Fibroblast of skin of right quadriceps (primary cell): ENCODE data around the gene SPATA13.
"Not testable (repeated sequence)": the region's sequence is repeated elsewhere in the genome, so short reads cannot be mapped to it uniquely, and the experiment has no call there.

ENCODE experiments used
- DNase-seq: peaks from one replicate; pipeline ENCODE4 v3.0.0-alpha.2; 2013

Gene SPATA13

GRCh38 chr13:24328145-24328544 lies 167.6 kb downstream of the SPATA13 start:
- DNase-seq, result no peak

- DNase-seq, result no peak
Measured at GRCh38 chr13:24338721-24339120, 178.2 kb downstream of the SPATA13 start.

- DNase-seq, result no peak
Measured at GRCh38 chr13:24339937-24340607, 179.6 kb downstream of the SPATA13 start.

- no peak for DNase-seq
Measured at GRCh38 chr13:24340608-24340955, 180.1 kb downstream of the SPATA13 start.

GRCh38 chr13:24341439-24341838 lies 180.9 kb downstream of the SPATA13 start:
- peak; percentile 49 for DNase-seq

GRCh38 chr13:24348385-24348784 lies 187.9 kb downstream of the SPATA13 start:
- DNase-seq, result no peak

GRCh38 chr13:24348797-24349515 lies 188.4 kb downstream of the SPATA13 start:
- DNase-seq, result no peak

- DNase-seq, result not testable (repeated sequence)
Measured at GRCh38 chr13:24349778-24350664, 189.5 kb downstream of the SPATA13 start.

- no peak for DNase-seq
Measured at GRCh38 chr13:24351423-24351822, 190.9 kb downstream of the SPATA13 start.

- DNase-seq, result no peak
Measured at GRCh38 chr13:24353736-24354135, 193.2 kb downstream of the SPATA13 start.

GRCh38 chr13:24355103-24355502 lies 194.6 kb downstream of the SPATA13 start:
- DNase-seq, result no peak

- no peak for DNase-seq
Measured at GRCh38 chr13:24356270-24356669, 195.8 kb downstream of the SPATA13 start.
